Measurements from ENCODE around the gene HAUS7.

Gene HAUS7

DNA sequence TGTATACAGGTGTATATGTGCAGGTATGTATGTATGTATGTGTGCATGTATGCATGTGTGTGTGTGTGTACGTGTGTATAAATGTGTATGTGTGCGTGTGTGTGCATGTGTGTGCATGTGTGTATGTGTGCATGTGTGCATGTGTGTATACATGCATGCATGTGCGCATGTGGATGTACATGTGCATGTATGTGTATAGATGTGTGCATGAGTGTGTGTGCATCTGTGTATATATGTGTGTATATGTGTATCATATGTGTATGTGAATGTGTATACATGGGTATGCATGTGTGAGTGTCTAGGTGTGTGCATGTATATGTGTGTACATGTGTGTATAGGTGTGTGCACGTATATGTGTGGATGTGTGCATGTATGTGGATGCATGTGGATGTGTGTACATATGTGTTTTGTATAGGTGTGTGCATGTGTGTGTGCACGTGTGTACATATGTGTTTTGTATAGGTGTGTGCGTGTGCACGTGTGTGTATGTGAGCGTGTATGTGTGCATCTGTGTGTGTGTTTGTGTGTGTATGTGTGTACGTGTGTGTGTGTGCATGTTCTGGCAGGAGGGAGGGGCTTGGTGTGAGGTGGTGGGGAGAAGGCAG is 30.4 kb upstream of the HAUS7 start:
- H3K27ac ChIP-seq (ENCODE audit: low read depth, low read length): no peak overlapping the region
- H3K9ac ChIP-seq (ENCODE audit: low read length in 5 of 5): no peak overlapping the region
- peaks cover 0 to 4% (median 0%) of the 10 kb centered on the region in 5 donors for H3K9me3 ChIP-seq (ENCODE audit: control insufficient read depth in 5 of 5, low read length in 5 of 5)
- peaks cover 0 to 10% (median 6%) of the 10 kb centered on the region in 5 donors for H3K4me1 ChIP-seq (ENCODE audit: control insufficient read depth in 5 of 5, insufficient read depth in 5 of 5, low read length in 5 of 5)
- H3K36me3 ChIP-seq (ENCODE audit: control insufficient read depth in 5 of 5, insufficient read depth in 5 of 5, low read length in 5 of 5): no peaks in the 10 kb centered on the region
- peaks cover 0 to 30% (median 28%) of the 10 kb centered on the region in 5 donors for H3K27me3 ChIP-seq (ENCODE audit: control insufficient read depth in 5 of 5, insufficient read depth in 4 of 5, low read length in 5 of 5)
- H3K4me3 ChIP-seq (ENCODE audit: low read depth in 1 of 5, low read length in 5 of 5): no peak overlapping the region

DNA sequence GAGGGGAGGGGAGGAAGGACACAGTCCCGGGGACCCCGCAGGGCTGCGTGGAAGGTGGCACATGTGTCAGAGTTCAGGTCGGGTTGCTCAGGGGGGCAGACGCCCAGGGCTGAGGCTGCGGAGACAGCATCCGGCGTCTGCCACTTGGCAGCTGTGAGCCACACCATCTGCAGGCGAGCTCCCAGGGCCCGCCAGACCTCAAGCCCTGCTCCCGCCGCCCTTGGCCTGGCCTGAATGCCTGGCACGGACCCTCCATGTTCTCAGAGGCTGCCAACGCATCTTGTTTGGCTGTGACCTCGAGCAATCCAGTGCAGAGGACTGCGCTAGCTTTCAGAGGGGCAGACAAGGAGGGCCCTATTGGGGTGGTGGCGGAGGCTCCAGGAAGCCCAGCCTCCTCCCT is 29.5 kb upstream of the HAUS7 start:
- no peaks in the 10 kb centered on the region for H3K36me3 ChIP-seq (ENCODE audit: control insufficient read depth in 5 of 5, insufficient read depth in 5 of 5, low read length in 5 of 5)
- H3K27me3 ChIP-seq (ENCODE audit: control insufficient read depth in 5 of 5, insufficient read depth in 4 of 5, low read length in 5 of 5): peaks cover 6 to 39% (median 34%) of the 10 kb centered on the region in 5 donors
- H3K4me1 ChIP-seq (ENCODE audit: control insufficient read depth in 5 of 5, insufficient read depth in 5 of 5, low read length in 5 of 5): peaks cover 0 to 18% (median 7%) of the 10 kb centered on the region in 5 donors
- H3K4me3 ChIP-seq (ENCODE audit: low read depth in 1 of 5, low read length in 5 of 5): no peak overlapping the region
- peaks cover 0 to 4% (median 0%) of the 10 kb centered on the region in 5 donors for H3K9me3 ChIP-seq (ENCODE audit: control insufficient read depth in 5 of 5, low read length in 5 of 5)
- no peak overlapping the region for H3K9ac ChIP-seq (ENCODE audit: low read length in 5 of 5)
- H3K27ac ChIP-seq (ENCODE audit: low read depth, low read length): no peak overlapping the region

DNA sequence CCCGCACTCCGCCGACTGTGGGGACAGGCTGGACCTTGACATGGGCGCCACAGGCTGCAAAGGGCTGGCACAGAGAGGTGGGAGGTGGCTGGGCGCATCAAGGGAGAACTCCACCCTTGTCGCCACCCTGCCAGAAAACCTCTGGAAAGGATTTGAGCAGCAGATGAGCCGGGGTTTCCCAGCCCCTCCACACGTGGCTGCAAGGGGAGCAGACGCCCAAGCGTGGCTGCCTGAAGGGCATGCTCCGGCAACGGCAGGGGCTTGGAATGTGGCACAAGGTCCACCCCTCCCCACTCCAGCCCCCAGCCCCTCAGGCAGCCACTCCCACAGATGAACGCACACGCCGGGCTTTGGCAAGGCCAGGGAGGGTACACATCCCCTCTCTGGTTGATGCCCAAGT is 29.0 kb upstream of the HAUS7 start:
- Histone ChIP-seq H3K36me3 (ENCODE audit: control insufficient read depth in 5 of 5, insufficient read depth in 5 of 5, low read length in 5 of 5) (no peaks in the 10 kb centered on the region), H3K27ac (ENCODE audit: low read depth, low read length) (no peak overlapping the region), H3K4me3 (ENCODE audit: low read depth in 1 of 5, low read length in 5 of 5) (no peak overlapping the region), H3K9me3 (ENCODE audit: control insufficient read depth in 5 of 5, low read length in 5 of 5) (peaks cover 0 to 4% (median 0%) of the 10 kb centered on the region in 5 donors), H3K9ac (ENCODE audit: low read length in 5 of 5) (no peak overlapping the region), H3K4me1 (ENCODE audit: control insufficient read depth in 5 of 5, insufficient read depth in 5 of 5, low read length in 5 of 5) (peaks cover 0 to 19% (median 7%) of the 10 kb centered on the region in 5 donors), H3K27me3 (ENCODE audit: control insufficient read depth in 5 of 5, insufficient read depth in 4 of 5, low read length in 5 of 5) (peaks cover 6 to 36% (median 29%) of the 10 kb centered on the region in 5 donors)

DNA sequence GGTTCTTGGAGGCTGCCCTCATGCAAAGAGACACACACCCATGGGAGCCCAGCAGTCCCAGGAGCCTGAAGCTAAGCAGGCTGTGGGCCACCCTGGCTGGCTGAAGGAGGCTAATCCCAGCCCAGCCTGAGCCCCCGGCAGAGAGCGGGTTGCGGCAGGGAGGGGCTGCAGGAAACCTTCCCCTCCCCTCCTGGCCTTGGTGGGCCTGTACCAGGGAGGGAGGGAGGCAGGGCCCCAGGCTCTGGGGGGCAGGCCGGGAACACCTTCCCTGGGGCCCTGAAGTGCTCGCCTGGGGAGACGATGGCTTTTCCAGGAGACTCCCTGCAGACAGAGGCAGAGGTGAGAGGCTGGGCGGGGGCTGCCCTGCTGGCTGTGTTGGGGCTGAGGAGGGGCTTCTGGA is 28.1 kb upstream of the HAUS7 start:
- Histone ChIP-seq H3K27ac (ENCODE audit: low read depth, low read length) (no peak overlapping the region), H3K4me3 (ENCODE audit: low read depth in 1 of 5, low read length in 5 of 5) (no peak overlapping the region), H3K4me1 (ENCODE audit: control insufficient read depth in 5 of 5, insufficient read depth in 5 of 5, low read length in 5 of 5) (peaks cover 0 to 19% (median 7%) of the 10 kb centered on the region in 5 donors), H3K27me3 (ENCODE audit: control insufficient read depth in 5 of 5, insufficient read depth in 4 of 5, low read length in 5 of 5) (peaks cover 6 to 36% (median 27%) of the 10 kb centered on the region in 5 donors), H3K9ac (ENCODE audit: low read length in 5 of 5) (no peak overlapping the region), H3K9me3 (ENCODE audit: control insufficient read depth in 5 of 5, low read length in 5 of 5) (peaks cover 0 to 4% (median 0%) of the 10 kb centered on the region in 5 donors), H3K36me3 (ENCODE audit: control insufficient read depth in 5 of 5, insufficient read depth in 5 of 5, low read length in 5 of 5) (no peaks in the 10 kb centered on the region)

DNA sequence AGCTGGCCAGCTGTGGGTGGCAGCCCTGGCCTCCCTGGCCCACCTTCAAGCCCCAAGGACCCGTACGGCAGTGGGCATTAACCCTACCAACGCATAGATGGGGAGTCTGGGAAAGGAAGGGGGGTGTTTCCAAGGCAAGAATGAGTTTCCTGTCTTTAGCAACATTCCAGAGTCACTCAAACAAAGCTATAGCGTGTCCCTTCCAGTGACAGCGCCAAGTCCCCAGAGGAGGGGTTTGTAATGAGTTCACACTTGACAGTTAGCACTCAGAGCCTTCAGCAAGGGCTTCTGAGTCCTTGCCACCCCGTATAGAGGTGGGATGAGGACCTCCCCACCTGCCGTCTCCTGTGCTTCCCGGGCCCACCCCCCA is 26.2 kb upstream of the HAUS7 start:
- Histone ChIP-seq H3K9ac (ENCODE audit: low read length in 5 of 5) (no peak overlapping the region), H3K4me1 (ENCODE audit: control insufficient read depth in 5 of 5, insufficient read depth in 5 of 5, low read length in 5 of 5) (peaks cover 0 to 19% (median 12%) of the 10 kb centered on the region in 5 donors), H3K9me3 (ENCODE audit: control insufficient read depth in 5 of 5, low read length in 5 of 5) (peaks cover 0 to 7% (median 0%) of the 10 kb centered on the region in 5 donors), H3K4me3 (ENCODE audit: low read depth in 1 of 5, low read length in 5 of 5) (peak overlapping the region in 1 of 5 donors; percentile 45), H3K27me3 (ENCODE audit: control insufficient read depth in 5 of 5, insufficient read depth in 4 of 5, low read length in 5 of 5) (peaks cover 6 to 41% (median 27%) of the 10 kb centered on the region in 5 donors), H3K27ac (ENCODE audit: low read depth, low read length) (no peak overlapping the region), H3K36me3 (ENCODE audit: control insufficient read depth in 5 of 5, insufficient read depth in 5 of 5, low read length in 5 of 5) (no peaks in the 10 kb centered on the region)

DNA sequence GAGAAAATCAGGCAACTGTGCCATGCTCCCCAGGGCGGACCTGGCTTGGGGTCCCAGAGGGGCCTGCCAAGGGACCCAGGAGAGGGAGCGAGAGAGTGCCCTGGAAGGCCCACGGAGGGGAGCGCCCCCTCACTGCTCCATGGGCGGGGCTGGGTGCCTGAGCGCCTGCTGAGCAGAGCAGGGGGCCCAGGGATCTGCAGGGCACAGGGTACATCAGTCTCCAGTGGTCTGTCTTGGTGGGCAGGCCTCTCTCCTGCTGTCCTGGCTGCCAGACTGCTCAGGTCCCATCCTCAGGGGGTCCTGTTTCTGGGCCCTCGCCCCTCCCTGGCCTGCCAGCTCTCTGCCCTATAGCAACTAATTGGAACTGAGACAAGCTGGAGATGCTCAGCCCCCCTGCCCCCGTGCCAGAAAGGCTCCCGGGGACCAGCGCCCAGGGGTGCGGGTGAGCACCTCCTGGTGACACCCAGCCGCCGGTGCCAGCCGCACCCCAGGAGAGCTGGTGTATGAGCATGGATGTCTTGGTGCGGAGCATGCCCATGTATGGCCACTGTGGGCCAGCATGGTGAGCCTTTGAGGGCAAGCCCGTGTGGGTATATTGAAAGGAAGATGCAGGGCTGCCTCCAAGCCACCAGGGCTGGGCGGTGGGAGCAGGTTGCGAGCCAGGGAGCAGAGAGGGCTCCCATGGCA is 25.7 kb upstream of the HAUS7 start:
- no peak overlapping the region for H3K9ac ChIP-seq (ENCODE audit: low read length in 5 of 5)
- peak overlapping the region in 1 of 5 donors; percentile 45 for H3K4me3 ChIP-seq (ENCODE audit: low read depth in 1 of 5, low read length in 5 of 5)
- no peak overlapping the region for H3K27ac ChIP-seq (ENCODE audit: low read depth, low read length)

DNA sequence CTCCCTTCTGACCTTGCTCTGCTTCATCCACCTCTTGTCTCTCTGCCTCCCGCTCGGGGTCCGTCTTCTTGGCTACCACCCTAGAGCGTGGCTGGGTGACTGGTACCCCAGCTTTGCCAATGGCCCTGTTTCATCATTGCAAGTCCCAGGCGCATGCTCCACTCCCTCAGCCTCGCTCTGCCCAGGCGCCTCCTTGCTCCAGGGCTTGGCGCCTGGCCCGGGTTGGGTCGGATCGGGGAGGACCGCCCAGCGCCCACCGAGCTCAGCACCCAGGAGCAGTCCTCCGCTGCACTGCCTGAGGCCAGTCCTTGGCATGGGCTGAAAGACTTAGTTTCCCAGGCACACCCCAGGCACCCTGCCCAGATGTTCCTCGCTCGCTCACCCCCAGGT is 25.0 kb upstream of the HAUS7 start:
- peaks cover 0 to 4% (median 0%) of the 10 kb centered on the region in 5 donors for H3K9me3 ChIP-seq (ENCODE audit: control insufficient read depth in 5 of 5, low read length in 5 of 5)
- H3K27ac ChIP-seq (ENCODE audit: low read depth, low read length): no peak overlapping the region
- H3K4me3 ChIP-seq (ENCODE audit: low read depth in 1 of 5, low read length in 5 of 5): peak overlapping the region in 4 of 5 donors; percentile 28 to 56 (median 46)
- peak overlapping the region in 1 of 5 donors; percentile 35 for H3K9ac ChIP-seq (ENCODE audit: low read length in 5 of 5)
- peaks cover 6 to 43% (median 27%) of the 10 kb centered on the region in 5 donors for H3K27me3 ChIP-seq (ENCODE audit: control insufficient read depth in 5 of 5, insufficient read depth in 4 of 5, low read length in 5 of 5)
- peaks cover 0 to 21% (median 14%) of the 10 kb centered on the region in 5 donors for H3K4me1 ChIP-seq (ENCODE audit: control insufficient read depth in 5 of 5, insufficient read depth in 5 of 5, low read length in 5 of 5)
- H3K36me3 ChIP-seq (ENCODE audit: control insufficient read depth in 5 of 5, insufficient read depth in 5 of 5, low read length in 5 of 5): no peaks in the 10 kb centered on the region

More for the DNA sequence above, 25.7 kb upstream of the HAUS7 start:
- Histone ChIP-seq H3K27me3 (ENCODE audit: control insufficient read depth in 5 of 5, insufficient read depth in 4 of 5, low read length in 5 of 5) (peaks cover 6 to 43% (median 27%) of the 10 kb centered on the region in 5 donors), H3K36me3 (ENCODE audit: control insufficient read depth in 5 of 5, insufficient read depth in 5 of 5, low read length in 5 of 5) (no peaks in the 10 kb centered on the region), H3K4me1 (ENCODE audit: control insufficient read depth in 5 of 5, insufficient read depth in 5 of 5, low read length in 5 of 5) (peaks cover 0 to 21% (median 14%) of the 10 kb centered on the region in 5 donors), H3K9me3 (ENCODE audit: control insufficient read depth in 5 of 5, low read length in 5 of 5) (peaks cover 0 to 7% (median 0%) of the 10 kb centered on the region in 5 donors)

DNA sequence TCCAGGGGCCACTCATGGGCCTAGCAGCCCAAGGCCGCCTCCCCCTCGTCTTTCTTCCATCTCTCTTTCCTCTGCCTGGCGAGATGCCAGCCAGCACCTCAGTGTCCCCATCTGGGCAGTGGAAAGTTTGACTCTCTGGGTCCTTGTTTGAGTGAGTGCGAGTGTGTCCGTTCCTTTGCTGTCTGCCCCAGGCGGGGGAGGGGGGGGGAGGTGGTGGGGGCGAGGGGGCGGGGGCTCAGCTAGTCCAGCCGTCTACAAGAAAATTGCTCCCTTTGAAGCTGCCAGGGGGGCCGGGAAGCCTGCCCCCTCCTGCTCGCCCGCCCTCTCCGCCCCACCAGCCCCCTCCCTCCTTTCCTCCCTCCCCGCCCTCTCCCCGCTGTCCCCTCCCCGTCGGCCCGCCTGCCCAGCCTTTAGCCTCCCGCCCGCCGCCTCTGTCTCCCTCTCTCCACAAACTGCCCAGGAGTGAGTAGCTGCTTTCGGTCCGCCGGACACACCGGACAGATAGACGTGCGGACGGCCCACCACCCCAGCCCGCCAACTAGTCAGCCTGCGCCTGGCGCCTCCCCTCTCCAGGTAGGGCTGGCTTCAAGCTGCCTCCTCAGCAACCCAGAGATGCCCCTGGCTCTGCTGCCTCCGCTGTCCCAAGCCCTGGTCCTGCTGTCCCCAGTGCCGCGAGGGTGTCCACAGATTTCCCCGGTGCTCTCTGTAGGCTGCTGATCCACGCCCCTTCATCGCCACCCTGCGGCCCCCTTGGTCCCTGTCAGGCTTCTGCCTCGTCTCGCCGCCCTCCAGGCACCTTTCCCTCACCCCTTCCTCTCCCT is 24.4 kb upstream of the HAUS7 start, which contains the start of gene BGN:
TSS of gene BGN (plus strand) at position 440 of the 821 bp plus-strand sequence. CDS start 9,652 bp downstream, outside the sequence.
- peak within 1 kb of the TSS in 4 of 5 donors; percentile 28 to 56 (median 46) for H3K4me3 ChIP-seq (ENCODE audit: low read depth in 1 of 5, low read length in 5 of 5)
- H3K27ac ChIP-seq (ENCODE audit: low read depth, low read length): no peak within 1 kb of the TSS
- H3K36me3 ChIP-seq (ENCODE audit: control insufficient read depth in 5 of 5, insufficient read depth in 5 of 5, low read length in 5 of 5): no peaks in the 10 kb centered on the region
- H3K27me3 ChIP-seq (ENCODE audit: control insufficient read depth in 5 of 5, insufficient read depth in 4 of 5, low read length in 5 of 5): peaks cover 6 to 43% (median 27%) of the 10 kb centered on the region in 5 donors
- peaks cover 0 to 21% (median 14%) of the 10 kb centered on the region in 5 donors for H3K4me1 ChIP-seq (ENCODE audit: control insufficient read depth in 5 of 5, insufficient read depth in 5 of 5, low read length in 5 of 5)
- H3K9me3 ChIP-seq (ENCODE audit: control insufficient read depth in 5 of 5, low read length in 5 of 5): peaks cover 0 to 4% (median 0%) of the 10 kb centered on the region in 5 donors
- peak within 1 kb of the TSS in 1 of 5 donors; percentile 35 for H3K9ac ChIP-seq (ENCODE audit: low read length in 5 of 5)

DNA sequence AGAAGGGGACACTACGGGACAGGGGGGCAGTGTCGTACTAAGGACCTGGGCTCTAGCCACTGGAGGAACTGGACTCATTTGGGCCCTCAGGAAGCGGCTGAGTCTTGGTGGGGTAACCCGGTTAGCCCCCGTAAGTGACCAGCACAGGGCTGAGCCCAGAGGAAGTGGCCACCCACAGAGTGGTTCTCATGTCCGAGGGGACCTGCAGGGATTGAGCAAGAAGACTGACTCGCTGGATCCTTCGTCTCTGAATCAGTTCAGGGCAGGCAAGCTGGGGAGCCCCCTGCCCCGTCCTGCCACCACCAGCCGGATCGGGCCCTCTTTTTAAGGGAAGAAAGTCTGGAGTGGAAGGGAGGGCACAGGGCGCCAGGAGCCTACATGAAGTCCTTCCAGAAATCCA is 23.7 kb upstream of the HAUS7 start:
- Histone ChIP-seq H3K4me3 (ENCODE audit: low read depth in 1 of 5, low read length in 5 of 5) (no peak overlapping the region), H3K9ac (ENCODE audit: low read length in 5 of 5) (no peak overlapping the region), H3K27me3 (ENCODE audit: control insufficient read depth in 5 of 5, insufficient read depth in 4 of 5, low read length in 5 of 5) (peaks cover 6 to 39% (median 29%) of the 10 kb centered on the region in 5 donors), H3K36me3 (ENCODE audit: control insufficient read depth in 5 of 5, insufficient read depth in 5 of 5, low read length in 5 of 5) (no peaks in the 10 kb centered on the region), H3K27ac (ENCODE audit: low read depth, low read length) (no peak overlapping the region), H3K9me3 (ENCODE audit: control insufficient read depth in 5 of 5, low read length in 5 of 5) (peaks cover 0 to 4% (median 0%) of the 10 kb centered on the region in 5 donors), H3K4me1 (ENCODE audit: control insufficient read depth in 5 of 5, insufficient read depth in 5 of 5, low read length in 5 of 5) (peaks cover 0 to 15% (median 9%) of the 10 kb centered on the region in 5 donors)
